Adrenal gland (tissue), 5 donors: ENCODE measurements around the gene CCDC91.

ENCODE experiments used
- CTCF ChIP-seq, 6 experiments: fragments of 450-650 bp in 4 of 6; fragments of 200-600 bp in 2 of 6; sonication (generic) in 1 of 6; IDR thresholded peaks; 1 replicate in 5 of 6; 2 replicates in 1 of 6; pipeline versions ENCODE4 v1.5.1 to v1.8.0; 2016 to 2021; ENCODE audit warnings: antibody characterized with exemption in 6 of 6, mild to moderate bottlenecking in 2 of 6, moderate library complexity in 1 of 6
- POLR2A ChIP-seq, 2 donors: fragments of 450-650 bp; IDR thresholded peaks; one replicate each; pipeline ENCODE4 v1.6.1; 2017; ENCODE audit warnings: antibody characterized with exemption in 2 of 2, mild to moderate bottlenecking in 2 of 2, moderate library complexity in 1 of 2
- donor health status: DM: no; HTN: no; CAD: no.

GRCh38 chr12:28570811-28571210 lies 380.6 kb downstream of the CCDC91 start:
- TF ChIP-seq CTCF (IDR thresholded peaks at IDR 0.05) (no peak), POLR2A (IDR thresholded peaks at IDR 0.05) (no peak)
